DOHH2 (cell line): Measurements from ENCODE around the gene BRICD5.

Source experiments
- H3F3A ChIP-seq: fragments of 200-600 bp; sonication (generic), shearing (Covaris generic); 2 replicates; pipeline ENCODE4 v1.6.0; 2016; ENCODE audit warnings: antibody characterized with exemption, mild to moderate bottlenecking; ENCODE audit not compliant: control insufficient read depth, insufficient read depth
- H3K27ac ChIP-seq: fragments of 200-600 bp; sonication (generic); 2 replicates; pipeline ENCODE4 v1.5.1; 2014; ENCODE audit warnings: low read depth, mild to moderate bottlenecking, low read length, moderate library complexity
- H3K27me3 ChIP-seq: fragments of 200-600 bp; sonication (generic); 2 replicates; pipeline ENCODE4 v1.6.1; 2014; ENCODE audit warnings: mild to moderate bottlenecking, low read length, mixed read lengths; ENCODE audit not compliant: control insufficient read depth
- H3K36me3 ChIP-seq: fragments of 200-600 bp; sonication (generic); 2 replicates; pipeline ENCODE4 v1.6.1; 2014; ENCODE audit warnings: mild to moderate bottlenecking, low read length, moderate library complexity, mixed read lengths; ENCODE audit not compliant: control insufficient read depth
- H3K4me1 ChIP-seq: fragments of 200-600 bp; sonication (generic); 2 replicates; pipeline ENCODE4 v1.6.1; 2014; ENCODE audit warnings: mild to moderate bottlenecking, low read length, mixed read lengths; ENCODE audit not compliant: control insufficient read depth
- H3K4me2 ChIP-seq: fragments of 200-600 bp; sonication (generic); 2 replicates; pipeline ENCODE4 v1.6.0; 2014; ENCODE audit warnings: mild to moderate bottlenecking, low read length, moderate library complexity
- H3K4me3 ChIP-seq: fragments of 200-600 bp; sonication (generic); 2 replicates; pipeline ENCODE4 v1.5.1; 2014; ENCODE audit warnings: mild to moderate bottlenecking, low read length, mixed read lengths
- H3K79me2 ChIP-seq: fragments of 200-600 bp; sonication (generic); 2 replicates; pipeline ENCODE4 v1.6.1; 2014; ENCODE audit warnings: mild to moderate bottlenecking, low read length, mixed read lengths; ENCODE audit not compliant: control insufficient read depth
- H3K9me2 ChIP-seq: fragments of 200-600 bp; sonication (generic); replicated peaks from 2 replicates; pipeline ENCODE4 v1.6.1; 2014; ENCODE audit warnings: mild to moderate bottlenecking, low read length, mixed read lengths; ENCODE audit not compliant: control insufficient read depth
- H3K9me3 ChIP-seq: fragments of 200-600 bp; sonication (generic); 2 replicates; pipeline ENCODE4 v1.6.1; 2014; ENCODE audit warnings: antibody characterized with exemption, low read length, mixed read lengths; ENCODE audit not compliant: control insufficient read depth, insufficient read depth
- H4K20me1 ChIP-seq: fragments of 200-600 bp; sonication (generic); 2 replicates; pipeline ENCODE4 v1.6.0; 2014; ENCODE audit warnings: low read depth, mild to moderate bottlenecking, antibody characterized with exemption, low read length, moderate library complexity; ENCODE audit not compliant: control insufficient read depth, insufficient read depth
- EZH2phosphoT487 ChIP-seq: fragments of 200-600 bp; sonication (generic); IDR thresholded peaks from 2 replicates; pipeline ENCODE4 v1.6.1; 2017; ENCODE audit warnings: borderline replicate concordance, mild to moderate bottlenecking, antibody characterized with exemption, low read length, moderate library complexity, mixed read lengths
- TF ChIP-seq, protein P1 (sequence below): fragments of 200-600 bp; sonication (generic); IDR thresholded peaks from one replicate; pipeline ENCODE4 v1.5.1; 2014; ENCODE audit warnings: antibody characterized with exemption, mild to moderate bottlenecking, low read depth, low read length; ENCODE audit not compliant: poor library complexity, severe bottlenecking

Gene BRICD5

DNA sequence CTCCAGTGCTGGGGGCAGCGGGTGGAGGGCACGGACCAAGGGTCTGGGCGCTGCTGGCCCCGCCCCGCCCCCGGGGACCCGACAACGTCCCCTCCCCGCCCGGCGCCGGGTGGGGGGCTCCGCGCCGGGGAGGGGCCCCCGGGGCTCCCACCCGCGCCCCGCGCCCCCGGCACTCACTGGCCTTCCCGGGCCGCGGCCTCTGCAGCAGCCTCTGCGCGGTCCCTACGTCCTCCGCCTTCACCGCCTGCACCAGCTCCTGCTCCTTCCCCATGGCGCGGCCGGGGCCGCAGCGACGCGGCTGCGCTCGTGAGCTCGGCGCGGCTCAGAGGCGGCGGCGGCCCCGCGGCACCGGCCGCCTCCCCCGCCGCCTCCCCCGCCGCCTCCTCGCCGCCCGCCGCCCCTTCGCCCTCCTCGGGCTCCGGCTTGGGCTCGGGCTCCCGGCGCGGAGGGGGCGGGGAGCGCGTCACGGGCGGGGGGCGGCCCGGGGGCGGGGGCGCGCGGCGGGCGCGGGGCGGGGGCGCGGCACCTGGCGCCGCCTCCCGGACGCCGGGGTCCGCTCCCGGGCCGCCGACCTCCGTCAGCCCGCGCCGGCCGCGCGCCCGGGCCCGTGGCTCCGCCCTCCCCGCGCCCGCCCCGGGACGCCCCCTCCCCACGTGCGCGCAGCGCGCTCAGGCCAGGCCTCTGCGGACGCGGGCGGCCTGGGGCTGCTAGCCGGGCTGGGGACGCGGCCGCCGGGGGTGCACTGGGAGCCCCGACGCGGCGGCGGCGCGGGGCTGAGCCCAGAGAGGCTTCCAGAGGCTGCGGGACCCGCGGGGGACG is 14.3 kb downstream of the BRICD5 start, which contains the start of gene CASKIN1:
CASKIN1 (minus strand) TSS at position 444 of the 819 bp plus-strand sequence; CDS start at position 271, 173 bp downstream.
- Histone ChIP-seq H3K36me3 (no peaks in the 10 kb centered on the region), H3F3A (no peaks in the 10 kb centered on the region), H3K27me3 (peaks cover 64% of the 10 kb centered on the region), H3K9me3 (no peaks in the 10 kb centered on the region), H3K9me2 (no peaks in the 10 kb centered on the region), H3K4me2 (peak within 1 kb of the TSS; percentile 33), H3K79me2 (no peaks in the 10 kb centered on the region), H3K27ac (no peak within 1 kb of the TSS), H4K20me1 (peaks cover 5% of the 10 kb centered on the region; the same call in 1 of the 2 replicates), H3K4me1 (peaks cover 10% of the 10 kb centered on the region), H3K4me3 (peak within 1 kb of the TSS; percentile 10; the same call in 1 of the 2 replicates)
- no peak for TF ChIP-seq EZH2phosphoT487
- TF ChIP-seq, protein P1, sequence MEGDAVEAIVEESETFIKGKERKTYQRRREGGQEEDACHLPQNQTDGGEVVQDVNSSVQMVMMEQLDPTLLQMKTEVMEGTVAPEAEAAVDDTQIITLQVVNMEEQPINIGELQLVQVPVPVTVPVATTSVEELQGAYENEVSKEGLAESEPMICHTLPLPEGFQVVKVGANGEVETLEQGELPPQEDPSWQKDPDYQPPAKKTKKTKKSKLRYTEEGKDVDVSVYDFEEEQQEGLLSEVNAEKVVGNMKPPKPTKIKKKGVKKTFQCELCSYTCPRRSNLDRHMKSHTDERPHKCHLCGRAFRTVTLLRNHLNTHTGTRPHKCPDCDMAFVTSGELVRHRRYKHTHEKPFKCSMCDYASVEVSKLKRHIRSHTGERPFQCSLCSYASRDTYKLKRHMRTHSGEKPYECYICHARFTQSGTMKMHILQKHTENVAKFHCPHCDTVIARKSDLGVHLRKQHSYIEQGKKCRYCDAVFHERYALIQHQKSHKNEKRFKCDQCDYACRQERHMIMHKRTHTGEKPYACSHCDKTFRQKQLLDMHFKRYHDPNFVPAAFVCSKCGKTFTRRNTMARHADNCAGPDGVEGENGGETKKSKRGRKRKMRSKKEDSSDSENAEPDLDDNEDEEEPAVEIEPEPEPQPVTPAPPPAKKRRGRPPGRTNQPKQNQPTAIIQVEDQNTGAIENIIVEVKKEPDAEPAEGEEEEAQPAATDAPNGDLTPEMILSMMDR = no peak

DNA sequence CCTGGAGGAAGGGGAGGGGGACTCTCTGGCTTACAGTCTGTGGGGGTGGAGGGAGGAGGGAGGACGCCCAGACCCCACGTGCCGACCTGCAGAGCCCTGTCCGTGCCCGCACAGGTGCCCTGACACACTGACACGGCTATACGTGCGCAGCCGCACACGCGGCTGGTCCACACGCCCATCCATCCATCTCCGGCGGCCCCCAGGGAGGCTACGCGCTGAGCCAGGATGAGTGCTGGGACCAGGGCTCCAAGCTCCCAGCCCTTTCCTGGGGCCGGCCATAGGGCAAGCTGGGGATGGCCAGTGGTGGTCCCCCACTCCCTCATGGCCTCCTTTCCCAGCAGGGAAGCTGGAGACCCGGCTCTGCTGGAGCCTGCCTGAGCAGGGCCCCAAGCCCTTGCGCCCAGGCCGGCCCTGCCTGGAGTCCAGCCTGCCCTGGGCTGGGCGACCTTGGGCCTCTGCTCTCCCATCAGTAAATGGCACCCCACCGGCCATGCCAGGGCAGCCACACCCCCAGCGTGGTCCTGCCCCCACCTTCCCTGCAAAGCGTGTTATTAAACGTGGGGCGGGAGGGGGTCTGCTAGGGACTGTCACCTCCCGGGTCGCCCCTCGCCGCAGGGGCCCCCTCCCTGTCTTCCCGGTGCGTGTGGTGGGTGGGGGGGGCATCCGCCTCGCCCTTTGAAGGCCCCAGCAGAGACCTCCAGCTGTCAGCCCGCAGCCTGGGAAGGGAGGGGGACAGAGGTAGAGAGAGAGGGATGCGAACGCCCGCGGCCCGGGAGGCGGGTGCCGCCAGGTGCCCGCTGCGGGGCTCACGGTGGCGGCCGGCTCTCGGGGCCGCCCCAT is 15.1 kb downstream of the BRICD5 start:
- Histone ChIP-seq H3K9me3 (no peaks in the 10 kb centered on the region), H3K9me2 (no peaks in the 10 kb centered on the region), H3K4me1 (peaks cover 10% of the 10 kb centered on the region), H3K27ac (no peak overlapping the region), H3K4me3 (peak overlapping the region; percentile 10; the same call in 1 of the 2 replicates), H3K4me2 (peak overlapping the region; percentile 33), H4K20me1 (peaks cover 5% of the 10 kb centered on the region; the same call in 1 of the 2 replicates), H3K27me3 (peaks cover 63% of the 10 kb centered on the region), H3K36me3 (no peaks in the 10 kb centered on the region), H3F3A (no peaks in the 10 kb centered on the region), H3K79me2 (no peaks in the 10 kb centered on the region)
- TF ChIP-seq EZH2phosphoT487 = peak; percentile 93
- TF ChIP-seq, protein P1 = no peak

DNA sequence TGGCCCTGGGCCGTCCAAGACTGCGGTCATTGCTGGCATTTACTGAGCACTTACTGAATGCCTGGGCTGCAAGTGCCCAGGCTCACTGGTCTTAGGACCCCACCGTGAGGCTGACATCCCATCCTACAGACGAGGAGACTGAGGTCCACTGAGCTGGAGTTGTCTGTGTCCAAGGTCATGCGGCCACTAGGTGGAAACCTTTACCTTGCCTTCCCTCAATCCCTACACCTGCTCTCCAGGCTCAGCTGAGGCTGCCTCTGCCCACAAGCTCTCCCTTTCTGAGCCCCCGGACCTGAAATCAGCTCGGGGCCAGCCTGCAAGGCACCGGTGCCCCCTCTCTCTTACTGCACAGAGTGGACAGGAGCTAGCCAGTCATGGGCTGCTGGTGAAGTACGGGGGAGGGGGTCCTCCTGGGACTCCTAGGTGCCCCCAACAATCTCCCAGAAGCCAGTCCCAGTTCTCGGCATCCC is 15.8 kb downstream of the BRICD5 start:
- Histone ChIP-seq H3F3A (no peaks in the 10 kb centered on the region), H3K9me3 (no peaks in the 10 kb centered on the region), H3K4me2 (peak overlapping the region; percentile 33), H3K27me3 (peaks cover 57% of the 10 kb centered on the region), H4K20me1 (peaks cover 5% of the 10 kb centered on the region; the same call in 1 of the 2 replicates), H3K4me3 (no peak overlapping the region), H3K9me2 (no peaks in the 10 kb centered on the region), H3K36me3 (no peaks in the 10 kb centered on the region), H3K79me2 (no peaks in the 10 kb centered on the region), H3K4me1 (peaks cover 10% of the 10 kb centered on the region), H3K27ac (no peak overlapping the region)
- TF ChIP-seq, protein P1 = peak; percentile 56
- TF ChIP-seq EZH2phosphoT487 = no peak; the same call in 1 of the 2 replicates
